Measurements from ENCODE around the gene GPR17. TPM values are rescaled to one million over a fixed set of nuclear protein-coding genes. Genes with fewer than 3 reads are reported as not detected.
A peak's percentile ranks its signal among the peaks of the same experiment; 100 is the strongest.

GPR17 gene
- total RNA-seq, 1 donor from 2014 or later = 0.25 TPM

DNA sequence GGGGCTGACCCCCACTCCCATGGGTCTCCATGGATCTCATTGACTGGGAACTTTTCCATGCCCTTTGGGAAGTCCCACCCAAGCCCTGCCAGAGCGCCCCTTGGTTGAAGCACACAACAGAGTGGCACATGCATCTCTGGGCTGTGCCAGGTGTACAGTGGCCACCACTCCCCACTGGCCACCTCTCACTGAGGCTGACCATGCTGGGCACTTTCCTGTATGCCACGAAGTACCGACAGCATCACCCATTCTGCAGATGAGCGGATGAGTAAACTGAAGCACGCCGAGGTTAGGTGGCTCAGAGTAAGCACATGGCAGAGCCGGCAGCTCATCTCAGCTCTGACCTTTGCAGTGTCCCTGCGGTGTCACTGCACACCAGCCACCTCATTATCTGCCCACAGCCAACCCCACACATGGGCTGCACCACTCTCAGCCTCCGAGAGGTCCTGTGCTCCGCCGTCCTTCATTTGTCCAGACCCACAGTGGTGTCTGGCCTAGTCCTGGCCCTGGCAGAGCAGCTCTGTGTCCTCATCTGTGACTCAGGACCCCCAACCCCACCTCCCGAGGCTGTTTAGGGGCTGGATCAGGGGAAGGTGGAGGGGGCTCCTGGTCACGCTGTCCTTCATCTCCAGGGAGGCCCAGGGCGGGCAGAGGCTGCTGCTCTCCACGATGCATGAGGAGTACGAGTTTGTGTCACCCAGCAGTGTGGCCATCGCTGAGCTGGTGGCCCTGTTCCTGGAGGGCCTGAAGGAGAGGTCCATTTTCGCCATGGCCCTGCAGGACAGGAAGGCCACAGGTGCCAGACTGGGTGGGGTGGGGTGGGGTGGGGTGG is 18.0 kb upstream of the GPR17 start:
- intact Hi-C loops (cut with micrococcal nuclease) = no loop called here
- DNase-seq (no peak), ATAC-seq (no peak)

DNA sequence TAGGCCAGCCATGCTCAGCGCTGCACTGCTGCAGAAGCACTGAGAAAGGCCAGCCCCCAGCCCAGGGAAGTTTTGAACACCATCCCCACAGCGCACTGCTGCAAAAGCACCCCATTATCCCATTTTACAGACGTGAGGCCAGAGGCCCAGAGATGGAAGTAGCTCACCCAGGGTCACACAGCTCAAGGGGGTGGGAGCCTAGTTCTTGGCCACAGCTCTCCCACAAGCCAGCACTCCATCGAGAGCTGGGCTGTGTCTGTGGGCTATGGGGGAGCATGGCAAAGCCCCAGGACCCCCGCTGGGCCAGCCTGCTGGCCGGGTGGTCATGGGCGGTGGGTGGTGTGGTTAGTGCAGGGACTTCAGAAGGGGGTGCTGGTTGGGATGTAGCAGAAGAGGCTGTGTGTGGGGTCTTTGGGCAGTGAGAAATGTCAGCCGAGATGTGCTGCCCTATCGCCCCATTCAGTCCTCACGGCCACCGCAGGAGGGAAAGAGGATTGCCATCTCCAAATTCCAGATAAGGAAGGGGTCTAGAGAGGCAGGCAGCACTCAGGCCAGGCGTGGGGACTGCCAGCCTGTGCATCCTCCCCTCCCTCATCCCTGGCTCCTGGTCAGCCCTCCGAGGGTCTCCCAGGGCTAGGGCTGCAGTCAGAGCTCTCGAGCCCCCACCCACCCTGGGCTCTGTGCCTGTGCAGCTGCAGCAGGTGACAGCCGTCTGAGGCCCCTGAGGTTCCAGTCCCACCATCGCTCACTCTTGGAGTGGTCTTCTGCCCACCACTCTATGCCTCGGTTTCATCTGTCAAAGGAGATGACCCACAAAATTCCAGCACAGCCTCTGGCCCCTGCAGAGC is 17.0 kb upstream of the GPR17 start:
- intact Hi-C loops (cut with micrococcal nuclease) = no loop called here
- ATAC-seq (no peak), DNase-seq (no peak)

DNA sequence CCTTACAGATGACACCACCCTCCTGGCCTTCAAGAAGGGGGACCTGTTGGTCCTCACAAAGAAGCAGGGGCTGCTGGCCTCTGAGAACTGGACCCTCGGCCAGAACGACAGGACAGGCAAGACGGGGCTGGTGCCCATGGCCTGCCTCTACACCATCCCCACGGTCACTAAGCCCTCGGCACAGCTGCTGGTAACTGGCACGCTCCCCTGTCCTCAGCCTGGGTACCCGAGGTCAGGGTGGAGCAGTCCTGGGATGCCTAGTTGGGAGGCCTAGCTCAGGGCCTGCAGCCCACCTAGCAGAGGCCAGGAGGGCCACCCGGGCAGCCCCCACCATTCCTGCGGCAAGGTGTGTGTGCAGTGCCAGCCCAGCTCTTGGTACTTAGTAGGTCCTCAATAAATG is 16.3 kb upstream of the GPR17 start:
- DNase-seq (no peak), ATAC-seq (no peak)
- intact Hi-C loops (cut with micrococcal nuclease) = no loop called here

DNA sequence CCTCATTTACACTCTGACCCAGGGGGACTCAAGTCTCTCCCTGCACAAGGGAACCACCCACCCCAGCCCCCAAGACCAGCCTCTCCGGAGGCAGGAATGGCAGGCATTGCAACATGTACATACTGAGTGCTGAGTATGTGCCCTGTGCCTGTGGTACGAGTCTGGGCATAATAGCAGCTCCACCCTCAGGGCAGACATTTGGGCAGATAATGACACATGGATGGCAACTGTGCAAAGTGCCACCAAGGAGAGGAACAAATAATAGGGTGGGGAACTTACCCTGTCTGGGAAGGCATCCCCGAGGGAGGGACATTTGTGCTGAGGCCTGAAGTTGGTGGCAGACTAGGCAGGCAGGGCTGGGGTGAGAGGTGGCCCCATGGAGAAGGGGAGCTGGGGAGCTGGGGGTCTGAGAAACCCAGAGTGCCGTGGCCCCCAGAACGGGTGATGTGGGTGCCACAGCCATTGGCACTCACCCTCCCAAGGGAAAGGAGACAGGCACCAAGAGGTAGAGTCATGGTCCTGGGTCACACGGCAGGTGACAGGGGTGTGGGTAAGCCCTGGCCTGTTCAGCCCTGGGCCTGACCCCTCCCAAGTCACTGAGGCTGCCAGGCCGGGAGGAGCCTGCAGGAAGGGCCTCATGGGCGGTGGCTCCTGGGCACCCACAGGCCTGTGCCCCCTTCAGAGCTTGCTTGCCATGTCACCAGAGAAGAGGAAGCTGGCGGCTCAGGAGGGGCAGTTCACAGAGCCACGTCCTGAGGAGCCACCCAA is 15.7 kb upstream of the GPR17 start:
- ATAC-seq (peak; percentile 7), DNase-seq (peak; percentile 48)
- intact Hi-C loops (cut with micrococcal nuclease) = no loop called here

DNA sequence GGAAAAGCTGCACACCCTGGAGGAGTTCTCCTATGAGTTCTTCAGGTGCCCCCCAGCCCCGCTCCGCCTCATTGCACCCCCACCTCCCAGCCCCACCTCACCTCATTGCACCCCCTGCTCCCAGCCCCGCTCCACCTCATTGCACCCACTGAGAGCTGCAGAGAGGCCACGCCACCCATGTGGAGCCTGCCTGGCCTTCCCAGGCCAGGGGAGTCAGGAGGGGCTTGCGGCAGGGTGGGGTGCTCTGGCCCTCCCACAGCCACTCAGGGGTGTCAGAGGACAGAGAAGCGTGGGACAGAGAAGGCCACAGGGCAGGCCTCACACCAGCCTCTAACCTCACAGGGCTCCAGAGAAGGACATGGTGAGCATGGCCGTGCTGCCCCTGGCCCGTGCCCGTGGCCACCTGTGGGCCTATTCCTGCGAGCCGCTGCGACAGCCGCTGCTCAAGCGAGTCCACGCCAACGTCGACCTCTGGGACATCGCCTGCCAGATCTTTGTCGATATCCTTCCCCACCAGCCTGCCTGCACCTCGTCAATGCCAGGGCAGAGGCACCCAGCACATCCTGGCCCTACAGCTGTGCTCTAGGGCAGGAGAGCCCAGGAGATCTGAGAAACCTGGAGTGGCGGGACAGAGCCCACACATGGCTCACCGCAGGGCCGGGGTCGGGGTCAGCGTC is 15.0 kb upstream of the GPR17 start:
- peak; percentile 0 for ATAC-seq
- intact Hi-C loops (cut with micrococcal nuclease) = no loop called here

DNA sequence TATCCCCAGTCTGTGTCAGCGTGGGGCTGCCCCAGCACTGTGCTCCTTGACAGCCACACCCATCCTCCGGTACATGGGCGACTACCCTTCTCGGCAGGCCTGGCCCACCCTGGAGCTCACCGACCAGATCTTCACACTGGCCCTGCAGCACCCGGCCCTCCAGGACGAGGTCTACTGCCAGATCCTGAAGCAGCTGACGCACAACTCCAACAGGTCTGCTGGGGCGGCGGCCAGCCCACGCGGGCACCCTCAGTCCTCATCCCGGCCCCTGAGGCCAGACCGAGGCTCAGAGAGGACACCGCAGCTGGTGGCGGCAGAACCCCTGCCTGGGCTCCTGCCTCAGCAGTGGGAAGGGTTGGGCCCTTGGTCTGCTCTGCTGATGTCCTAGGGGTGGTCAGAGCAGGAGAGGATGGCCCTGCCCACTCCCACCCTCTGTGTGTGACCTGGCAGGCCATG is 14.4 kb upstream of the GPR17 start:
- peak; percentile 24 for ATAC-seq
- intact Hi-C loops (cut with micrococcal nuclease) = no loop called here

More for the DNA sequence above, 15.0 kb upstream of the GPR17 start:
- DNase-seq = peak; percentile 38

DNA sequence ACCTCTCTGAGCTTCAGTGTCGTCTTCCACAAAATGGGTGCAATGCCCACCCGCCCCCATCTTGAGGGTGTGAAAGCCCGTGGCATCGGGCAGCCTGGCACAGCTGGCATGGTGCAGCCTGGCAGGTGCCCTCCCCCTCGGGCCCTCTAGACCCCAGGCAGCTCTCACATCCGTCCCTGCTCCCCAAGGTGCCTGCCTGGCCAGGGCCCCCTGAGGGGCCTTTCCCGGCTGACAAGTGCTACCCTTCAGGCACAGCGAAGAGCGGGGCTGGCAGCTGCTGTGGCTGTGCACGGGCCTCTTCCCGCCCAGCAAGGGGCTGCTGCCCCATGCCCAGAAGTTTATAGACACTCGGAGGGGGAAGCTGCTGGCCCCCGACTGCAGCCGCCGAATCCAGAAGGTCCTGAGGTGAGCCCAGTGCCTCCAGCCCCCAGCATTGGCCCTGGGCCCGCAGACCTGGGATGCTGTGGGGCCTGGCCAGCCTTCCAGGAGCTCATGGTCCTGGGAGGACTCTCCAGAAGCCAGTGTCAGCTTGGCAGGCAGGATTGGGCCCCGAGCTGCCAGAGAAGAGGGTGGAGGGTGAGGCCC is 13.9 kb upstream of the GPR17 start:
- intact Hi-C loops (cut with micrococcal nuclease) = no loop called here
- DNase-seq (peak; percentile 36), ATAC-seq (no peak)

More for the DNA sequence above, 14.4 kb upstream of the GPR17 start:
- peak; percentile 66 for DNase-seq

DNA sequence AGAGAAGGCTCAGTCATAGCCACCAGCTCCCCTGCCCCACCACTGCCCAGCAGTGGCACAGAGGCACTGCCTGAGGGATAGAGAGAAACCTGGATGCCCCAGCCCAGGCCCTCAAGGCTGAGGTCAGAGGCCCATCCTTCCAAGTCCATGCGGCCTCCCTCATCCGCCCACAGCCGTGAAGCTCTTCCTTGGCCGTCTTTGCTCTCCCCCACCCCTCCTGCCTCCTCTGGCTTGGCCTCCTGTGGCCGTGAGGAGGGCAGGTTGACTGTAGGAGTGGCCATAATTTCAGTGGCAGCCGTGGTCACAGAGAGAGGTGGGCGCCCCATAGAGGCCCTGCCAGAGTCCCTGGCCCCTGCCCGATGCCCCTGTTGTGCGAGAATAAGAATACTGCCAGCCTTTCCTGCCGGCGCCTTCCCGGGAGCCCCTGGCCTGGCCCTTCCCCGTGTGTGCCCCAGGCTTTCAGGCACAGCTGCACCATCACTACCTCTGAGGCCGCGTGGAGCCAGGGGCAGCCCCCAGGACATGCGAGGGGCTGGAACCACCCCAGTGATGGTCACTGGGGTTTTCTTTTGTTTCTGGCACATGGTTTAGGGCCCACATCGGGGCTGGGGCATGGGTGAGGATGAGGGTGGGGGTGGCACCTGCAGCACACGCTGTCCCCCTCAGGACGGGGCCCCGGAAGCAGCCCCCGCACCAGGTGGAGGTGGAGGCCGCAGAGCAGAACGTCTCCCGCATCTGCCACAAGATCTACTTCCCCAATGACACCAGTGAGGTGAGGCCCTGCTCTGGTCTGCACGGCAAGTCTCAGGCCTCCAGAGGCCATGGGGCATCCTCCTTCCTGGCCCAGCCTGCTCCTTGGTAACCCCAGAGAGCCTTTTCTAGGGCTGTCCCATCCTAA is 13.1 kb upstream of the GPR17 start:
- intact Hi-C loops (cut with micrococcal nuclease) = no loop called here

DNA sequence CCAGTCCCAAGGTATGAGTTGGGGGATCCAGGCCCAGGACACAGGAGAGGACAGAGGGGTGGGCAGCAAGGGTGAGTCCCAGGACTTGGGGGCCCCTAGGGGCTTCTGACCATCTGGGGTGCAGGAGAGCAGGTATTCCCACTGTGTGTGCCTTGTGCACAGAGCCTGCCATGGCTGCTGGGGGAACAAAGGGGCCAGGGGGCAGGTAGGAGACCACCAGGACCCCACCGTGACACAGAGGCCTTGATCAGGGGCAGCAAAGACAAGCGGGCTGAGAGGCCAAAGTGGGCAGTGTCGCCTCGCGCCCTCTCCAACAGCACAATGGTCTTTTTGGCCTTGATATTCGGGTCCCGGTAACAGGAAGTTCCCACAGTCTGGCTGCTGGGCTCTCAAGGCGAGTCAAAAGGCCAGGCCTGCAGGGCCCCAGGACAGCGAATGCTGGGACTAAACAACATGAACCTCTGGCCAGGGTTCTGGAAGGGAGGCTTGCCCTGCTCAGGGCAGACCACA is 12.3 kb upstream of the GPR17 start:
- no peak for DNase-seq
- no peak for ATAC-seq
- intact Hi-C loops (cut with micrococcal nuclease) = no loop called here

More for the DNA sequence above, 13.1 kb upstream of the GPR17 start:
- ATAC-seq (no peak), DNase-seq (peak; percentile 30)

DNA sequence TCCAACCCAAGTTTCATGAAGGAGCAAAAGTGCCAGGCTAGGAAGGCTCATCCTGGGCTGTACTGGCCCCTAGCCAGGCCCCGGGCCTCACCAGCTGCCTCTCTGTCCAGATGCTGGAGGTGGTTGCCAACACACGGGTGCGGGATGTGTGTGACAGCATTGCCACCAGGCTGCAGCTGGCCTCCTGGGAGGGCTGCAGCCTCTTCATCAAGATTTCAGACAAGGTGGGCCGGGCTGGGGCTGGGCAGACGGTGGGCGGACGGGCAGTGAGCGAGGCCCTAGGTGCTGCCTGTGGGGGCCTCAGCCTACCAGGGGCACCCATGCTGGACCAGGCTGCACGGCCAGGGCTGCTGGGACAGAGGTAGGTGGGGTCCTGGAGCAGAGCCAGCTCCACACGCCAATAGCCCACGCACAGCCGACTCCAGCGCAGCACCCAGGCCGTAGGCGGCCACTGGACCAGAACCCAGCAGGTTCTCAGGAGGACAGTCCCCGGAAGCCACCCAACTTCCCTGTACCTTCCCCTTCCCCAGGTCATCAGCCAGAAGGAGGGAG is 11.8 kb upstream of the GPR17 start:
- DNase-seq = peak; percentile 60
- intact Hi-C loops (cut with micrococcal nuclease) = no loop called here
- ATAC-seq = no peak

DNA sequence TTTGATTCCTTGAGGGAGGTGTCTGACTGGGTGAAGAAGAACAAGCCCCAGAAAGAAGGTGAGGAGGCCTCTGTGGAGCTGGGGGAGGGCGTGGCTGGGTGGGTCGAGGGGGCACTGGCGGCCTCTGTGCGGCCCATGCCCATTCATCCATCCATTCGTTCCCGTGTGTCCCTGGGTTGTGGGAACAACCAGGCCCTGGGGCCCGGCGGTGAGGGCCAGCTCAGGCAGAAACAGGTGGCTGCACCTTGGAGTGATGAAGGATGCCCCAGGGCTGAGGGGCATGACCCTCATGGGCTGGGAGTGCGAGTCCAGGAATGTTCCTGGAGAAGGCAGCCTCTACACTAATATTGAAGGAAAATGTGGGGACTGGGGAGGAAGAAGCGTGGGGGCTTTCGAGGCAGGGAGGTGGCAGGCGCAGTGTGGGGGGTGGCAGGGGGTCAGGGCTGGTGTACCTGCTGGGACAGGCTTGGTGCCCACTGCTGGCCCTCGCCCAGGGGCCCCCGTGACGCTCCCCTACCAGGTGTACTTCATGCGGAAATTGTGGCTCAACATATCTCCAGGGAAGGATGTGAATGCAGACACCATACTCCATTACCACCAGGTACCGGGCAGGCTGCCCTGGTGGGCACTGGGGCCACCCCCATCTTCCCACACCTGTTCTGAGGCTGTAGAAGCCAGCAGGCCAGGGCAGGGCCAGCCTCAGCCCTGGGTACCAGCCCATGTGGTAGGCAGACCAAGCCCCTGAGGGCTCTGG is 11.2 kb upstream of the GPR17 start:
- peak; percentile 31 for DNase-seq
- ATAC-seq = no peak
- intact Hi-C loops (cut with micrococcal nuclease) = no loop called here

DNA sequence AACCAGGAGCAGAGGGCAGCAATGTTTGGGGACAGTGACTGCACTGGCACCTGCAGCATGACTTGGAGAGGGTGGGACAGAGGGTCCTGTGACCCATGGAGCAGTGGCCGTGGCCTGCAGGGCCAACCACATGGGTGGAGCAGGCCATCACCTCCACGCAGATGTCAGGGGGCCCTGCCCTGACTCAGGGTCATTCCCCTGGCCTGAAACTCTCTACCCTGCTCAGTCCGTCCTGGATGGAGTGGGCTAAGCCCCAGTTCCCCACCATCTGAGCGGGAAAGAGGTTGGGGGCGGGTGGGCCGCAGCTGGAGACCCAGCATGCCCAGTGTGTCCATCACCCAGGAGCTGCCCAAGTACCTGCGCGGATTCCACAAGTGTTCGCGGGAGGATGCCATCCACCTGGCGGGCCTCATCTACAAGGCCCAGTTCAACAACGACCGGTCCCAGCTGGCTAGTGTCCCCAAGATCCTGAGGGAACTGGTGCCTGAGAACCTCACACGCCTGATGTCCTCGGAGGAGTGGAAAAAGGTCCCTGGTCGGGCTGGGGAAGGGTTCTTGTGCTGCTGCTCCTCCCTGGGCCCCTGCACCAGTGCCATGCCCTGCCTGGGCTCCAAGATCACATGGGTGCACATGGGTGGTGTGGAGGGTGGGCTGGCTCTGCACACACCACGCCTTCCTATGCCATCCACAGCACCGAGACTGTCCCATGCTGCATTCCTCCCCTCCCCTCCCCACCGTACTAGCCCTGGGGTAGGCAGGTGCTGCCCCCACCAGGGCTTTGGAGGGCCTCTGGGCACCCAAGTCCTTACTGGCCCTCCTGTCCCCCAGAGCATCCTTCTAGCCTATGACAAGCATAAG is 10.3 kb upstream of the GPR17 start:
- no peak for ATAC-seq
- intact Hi-C loops (cut with micrococcal nuclease) = no loop called here
- DNase-seq = peak; percentile 37

DNA sequence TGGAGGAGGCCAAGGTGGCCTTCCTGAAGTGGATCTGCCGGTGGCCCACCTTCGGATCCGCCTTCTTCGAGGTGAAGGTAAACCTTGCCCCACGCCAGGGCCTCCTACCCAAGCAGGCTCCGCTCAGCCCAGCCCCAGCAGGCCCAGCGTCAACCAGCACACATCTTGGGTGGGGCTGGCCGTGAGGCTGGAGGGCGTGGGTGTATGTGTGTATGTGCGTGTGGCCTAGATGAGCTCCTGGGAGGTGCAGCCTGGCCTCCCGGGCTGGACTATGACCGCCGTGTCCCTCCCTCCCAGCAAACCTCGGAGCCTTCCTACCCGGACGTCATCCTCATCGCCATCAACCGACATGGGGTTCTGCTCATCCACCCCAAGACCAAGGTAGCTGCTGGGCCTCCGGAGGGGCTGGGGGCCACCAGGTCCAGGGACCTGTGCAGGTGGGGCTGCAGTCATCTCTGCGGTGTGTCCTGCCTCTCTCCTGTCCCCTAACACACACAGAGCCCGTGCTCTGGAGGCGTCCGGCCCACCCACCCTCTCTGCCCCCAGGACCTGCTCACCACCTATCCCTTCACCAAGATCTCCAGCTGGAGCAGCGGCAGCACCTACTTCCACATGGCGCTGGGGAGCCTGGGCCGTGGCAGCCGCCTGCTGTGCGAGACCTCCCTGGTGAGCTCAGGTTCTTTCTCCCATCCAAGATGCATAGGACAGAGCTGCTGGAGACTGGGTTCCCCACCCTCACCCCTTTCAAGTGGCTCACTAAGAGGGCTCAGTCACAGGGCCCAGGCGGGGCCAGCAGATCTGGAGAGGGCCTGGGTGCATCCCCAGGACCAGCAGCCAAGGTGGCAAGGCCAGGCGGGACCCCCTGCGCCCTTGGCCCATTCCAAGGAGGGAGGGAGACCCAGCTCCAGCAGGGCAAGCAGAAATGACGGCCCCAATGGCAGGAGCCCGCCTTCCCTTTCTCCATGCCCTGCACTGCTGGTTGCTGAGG is 9.4 kb upstream of the GPR17 start:
- DNase-seq (peak; percentile 41), ATAC-seq (no peak)
- intact Hi-C loops (cut with micrococcal nuclease) = no loop called here

DNA sequence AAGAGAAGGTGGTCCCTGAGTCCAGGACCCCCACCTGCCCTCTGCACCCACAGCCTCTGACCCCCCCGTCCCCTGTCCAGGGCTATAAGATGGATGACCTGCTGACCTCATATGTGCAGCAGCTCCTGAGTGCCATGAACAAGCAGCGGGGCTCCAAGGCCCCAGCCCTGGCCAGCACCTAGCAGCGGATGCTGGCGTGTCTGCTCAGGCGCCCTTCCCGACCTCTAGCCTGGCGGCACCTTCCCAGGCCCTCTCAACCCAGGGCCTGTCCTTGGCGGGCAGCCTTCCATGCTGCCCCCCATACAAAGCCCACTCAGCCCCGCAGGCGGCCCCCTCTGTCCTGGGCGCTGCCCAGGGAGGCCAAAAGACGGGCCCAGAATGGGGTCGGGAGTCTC is 8.7 kb upstream of the GPR17 start:
- intact Hi-C loops (cut with micrococcal nuclease) = no loop called here
- DNase-seq = peak; percentile 51
- peak; percentile 3 for ATAC-seq
